PC-9 (cell line): Measurements from ENCODE around the gene SLIT1. TPM values are rescaled to one million over a fixed set of nuclear protein-coding genes. Genes with fewer than 3 reads are reported as not detected.

ENCODE experiments used
- BruUV-seq: library from RNA; stranded (reverse); fragments of 400-500 nt; replicated peaks from 2 replicates; lab custom pipeline; 2021; lab: Mats Ljungman, UMichigan
- CTCF ChIA-PET: fragments of 300-600 bp; sonication (Branson Sonifier 250); formaldehyde crosslinking; loops from one replicate; lab custom pipeline; 2022; ENCODE audit warnings: antibody characterized with exemption; lab: Charles Lee
- POLR2A ChIA-PET: fragments of 300-600 bp; sonication (Branson Sonifier 250); formaldehyde crosslinking; loops from one replicate; lab custom pipeline; 2022; ENCODE audit warnings: antibody characterized with exemption; ENCODE audit not compliant: unreplicated experiment; lab: Charles Lee
- DNase-seq, 2 experiments: peaks; one replicate each; pipeline versions ENCODE4 v3.0.0 to v3.0.0-alpha.2; 2015 to 2022; ENCODE audit warnings: mixed read lengths in 1 of 2
- H2AFZ ChIP-seq: fragments of 200-600 bp; sonication (generic); 2 replicates; pipeline ENCODE4 v1.8.1; 2017; ENCODE audit warnings: antibody characterized with exemption
- H3F3A ChIP-seq: fragments of 200-600 bp; sonication (generic); 2 replicates; pipeline ENCODE4 v1.8.1; 2017; ENCODE audit warnings: antibody characterized with exemption, mild to moderate bottlenecking, low read depth; ENCODE audit not compliant: insufficient read depth
- H3K27ac ChIP-seq: fragments of 200-600 bp; sonication (generic); 2 replicates; pipeline ENCODE4 v1.6.1; 2016; ENCODE audit warnings: mixed run types
- H3K27me3 ChIP-seq: fragments of 200-600 bp; sonication (generic); 2 replicates; pipeline ENCODE4 v1.6.1; 2016; ENCODE audit warnings: low read depth, mixed run types; ENCODE audit not compliant: insufficient read depth
- H3K36me3 ChIP-seq: fragments of 200-600 bp; sonication (generic); 2 replicates; pipeline ENCODE4 v1.6.1; 2016; ENCODE audit warnings: low read depth, mixed run types
- H3K4me1 ChIP-seq: fragments of 200-600 bp; sonication (generic); replicated peaks from 2 replicates; pipeline ENCODE4 v1.6.1; 2016; ENCODE audit warnings: mixed run types; ENCODE audit not compliant: insufficient read depth
- H3K4me2 ChIP-seq: fragments of 200-600 bp; sonication (generic); 2 replicates; pipeline ENCODE4 v1.6.1; 2017; ENCODE audit warnings: mixed run types
- H3K4me3 ChIP-seq: fragments of 200-600 bp; sonication (generic); 2 replicates; pipeline ENCODE4 v1.6.1; 2016; ENCODE audit warnings: mixed run types
- H3K79me2 ChIP-seq: fragments of 200-600 bp; sonication (generic); 2 replicates; pipeline ENCODE4 v1.6.1; 2017; ENCODE audit warnings: low read depth, mixed run types
- H3K9me2 ChIP-seq: fragments of 200-600 bp; sonication (generic); 2 replicates; pipeline ENCODE4 v1.8.1; 2017; ENCODE audit warnings: mild to moderate bottlenecking; ENCODE audit not compliant: insufficient read depth
- H3K9me3 ChIP-seq: fragments of 200-600 bp; sonication (generic); 2 replicates; pipeline ENCODE4 v1.8.1; 2016; ENCODE audit warnings: low read depth; ENCODE audit not compliant: insufficient read depth
- H4K20me1 ChIP-seq: fragments of 200-600 bp; sonication (generic); 2 replicates; pipeline ENCODE4 v1.8.1; 2017; ENCODE audit not compliant: insufficient read depth
- CTCF ChIP-seq: fragments of 200-600 bp; sonication (generic); conservative IDR thresholded peaks from 2 replicates; pipeline ENCODE4 v1.6.1; 2017; ENCODE audit warnings: mixed run types, antibody characterized with exemption, mild to moderate bottlenecking, moderate library complexity
- EZH2 ChIP-seq: fragments of 200-600 bp; sonication (generic); IDR thresholded peaks from 2 replicates; pipeline ENCODE4 v1.8.0; 2017; ENCODE audit warnings: antibody characterized with exemption, low read depth
- intact Hi-C: fragments of 100-400 bp; cut with micrococcal nuclease; formaldehyde crosslinking; loops from one replicate; pipeline ENCODE4 v1.10.0; 2022; ENCODE audit not compliant: unreplicated experiment
- total RNA-seq: library from RNA; stranded (reverse); gene quantifications from 2 replicates; pipeline ENCODE4 v1.2.3, GENCODE V29; 2021

SLIT1 gene
- total RNA-seq, 1 experiment from 2014 or later, result not detected

- no peaks in the 10 kb centered on the region for H4K20me1 ChIP-seq
- BruUV-seq, result no TSS peak
- H2AFZ ChIP-seq, result no peak overlapping the region
- no peak overlapping the region for H3K27ac ChIP-seq
- intact Hi-C loops, result no loop called here
- H3F3A ChIP-seq, result no peaks in the 10 kb centered on the region
- POLR2A ChIA-PET, result no interaction called here
- no peaks in the 10 kb centered on the region for H3K4me1 ChIP-seq
- H3K4me2 ChIP-seq, result no peak overlapping the region
- no peaks in the 10 kb centered on the region for H3K36me3 ChIP-seq
- H3K79me2 ChIP-seq, result no peaks in the 10 kb centered on the region
- no peak overlapping the region for H3K4me3 ChIP-seq
- CTCF ChIA-PET, result no interaction called here
- TF ChIP-seq CTCF (no peak), EZH2 (no peak)
- DNase-seq, result no peak
- H3K9me2 ChIP-seq, result no peaks in the 10 kb centered on the region
- no peaks in the 10 kb centered on the region for H3K9me3 ChIP-seq
- peaks cover 56% of the 10 kb centered on the region for H3K27me3 ChIP-seq
These were observed 61.5 kb downstream of the SLIT1 start for GRCh38 chr10:97124211-97124610.

GRCh38 chr10:97123765-97124164, 62.0 kb downstream of the SLIT1 start:
- no peaks in the 10 kb centered on the region for H3K36me3 ChIP-seq
- no peaks in the 10 kb centered on the region for H3K79me2 ChIP-seq
- POLR2A ChIA-PET, result no interaction called here
- no TSS peak for BruUV-seq
- H3K4me3 ChIP-seq, result no peak overlapping the region
- H3K27me3 ChIP-seq, result peaks cover 52% of the 10 kb centered on the region
- H3K9me3 ChIP-seq, result no peaks in the 10 kb centered on the region
- CTCF ChIA-PET, result no interaction called here
- TF ChIP-seq EZH2 (no peak), CTCF (no peak)
- H3F3A ChIP-seq, result no peaks in the 10 kb centered on the region
- H3K4me2 ChIP-seq, result no peak overlapping the region
- H4K20me1 ChIP-seq, result no peaks in the 10 kb centered on the region
- no peaks in the 10 kb centered on the region for H3K9me2 ChIP-seq
- H3K27ac ChIP-seq, result no peak overlapping the region
- intact Hi-C loops, result no loop called here
- DNase-seq, result no peak
- H2AFZ ChIP-seq, result no peak overlapping the region
- no peaks in the 10 kb centered on the region for H3K4me1 ChIP-seq

- CTCF ChIA-PET, result no interaction called here
- Histone ChIP-seq H3K27me3 (peaks cover 42% of the 10 kb centered on the region), H3K9me2 (no peaks in the 10 kb centered on the region), H3K4me3 (no peak overlapping the region), H3K4me2 (no peak overlapping the region), H3K79me2 (no peaks in the 10 kb centered on the region), H3K4me1 (no peaks in the 10 kb centered on the region), H2AFZ (no peak overlapping the region), H3F3A (no peaks in the 10 kb centered on the region), H4K20me1 (no peaks in the 10 kb centered on the region), H3K27ac (no peak overlapping the region), H3K36me3 (no peaks in the 10 kb centered on the region), H3K9me3 (no peaks in the 10 kb centered on the region)
- DNase-seq, result no peak
- intact Hi-C loops, result no loop called here
- no TSS peak for BruUV-seq
- POLR2A ChIA-PET, result no interaction called here
- no peak for TF ChIP-seq CTCF
- no peak for TF ChIP-seq EZH2
These were observed 64.7 kb downstream of the SLIT1 start for GRCh38 chr10:97121041-97121440.
